K562 (cell line): ENCODE data around the gene C6orf47. TPM values are rescaled to one million over a fixed set of nuclear protein-coding genes. Genes with fewer than 3 reads are reported as not detected.

Experiments used
- AFF1 ChIP-seq, 2 experiments: fragments of 450-650 bp; IDR thresholded peaks; 2 replicates each; pipeline ENCODE4 v1.6.1; 2018; ENCODE audit warnings: mild to moderate bottlenecking in 2 of 2, low read depth in 1 of 2; ENCODE audit not compliant: partially characterized antibody in 2 of 2
- ARID2 ChIP-seq: fragments of 450-650 bp; IDR thresholded peaks from 2 replicates; pipeline ENCODE4 v1.6.1; 2017; ENCODE audit warnings: antibody characterized with exemption, mild to moderate bottlenecking
- CHCHD3 ChIP-seq: fragments of 250-450 bp; sonication (Bioruptor Pico); IDR thresholded peaks from 2 replicates; pipeline ENCODE4 v2.1.2; 2022; ENCODE audit warnings: mild to moderate bottlenecking
- HMGN3 ChIP-seq: IDR thresholded peaks from 2 replicates; pipeline ENCODE4 v1.6.1; 2011; ENCODE audit warnings: borderline replicate concordance, low read depth, mild to moderate bottlenecking, mixed read lengths, low read length; ENCODE audit not compliant: insufficient read length; ENCODE audit errors: extremely low read depth
- MLLT1 ChIP-seq, 2 experiments: fragments of 450-650 bp; IDR thresholded peaks; 2 replicates each; pipeline ENCODE4 v1.6.1; 2016
- NR0B1 ChIP-seq: fragments of 450-650 bp; IDR thresholded peaks from one replicate; pipeline ENCODE4 v1.6.1; 2018; ENCODE audit warnings: mild to moderate bottlenecking, moderate library complexity; ENCODE audit not compliant: partially characterized antibody
- PRMT5 ChIP-seq: sonication (generic); formaldehyde crosslinking; IDR thresholded peaks from 2 replicates; pipeline ENCODE4 v1.5.0; 2020; ENCODE audit warnings: missing genetic modification reagents
- RBFOX2 ChIP-seq: fragments of 200-400 bp; formaldehyde crosslinking; IDR thresholded peaks from 2 replicates; pipeline ENCODE4 v1.6.1; 2017; ENCODE audit warnings: low read depth, mild to moderate bottlenecking, low read length, moderate library complexity
- RBM14 ChIP-seq: fragments of 200-400 bp; formaldehyde crosslinking; IDR thresholded peaks from 2 replicates; pipeline ENCODE4 v1.6.1; 2018; ENCODE audit warnings: low read depth, mild to moderate bottlenecking, low read length, moderate library complexity, borderline replicate concordance; ENCODE audit not compliant: insufficient read depth
- STAG1 ChIP-seq: sonication (generic); formaldehyde crosslinking; IDR thresholded peaks from 2 replicates; pipeline ENCODE4 v1.5.0; 2020; ENCODE audit warnings: missing genetic modification reagents, borderline replicate concordance
- TARDBP ChIP-seq: fragments of 450-650 bp; IDR thresholded peaks from 2 replicates; pipeline ENCODE4 v1.6.1; 2016
- THAP12 ChIP-seq: fragments of 250-450 bp; sonication (Bioruptor Pico); IDR thresholded peaks from 2 replicates; pipeline ENCODE4 v1.9.0; 2021; ENCODE audit warnings: mild to moderate bottlenecking, inconsistent platforms
- XRCC5 ChIP-seq: fragments of 200-400 bp; formaldehyde crosslinking; IDR thresholded peaks from 2 replicates; pipeline ENCODE4 v1.6.1; 2017; ENCODE audit warnings: low read depth, mild to moderate bottlenecking, low read length
- ZNF280A ChIP-seq: fragments of 450-650 bp; IDR thresholded peaks from 2 replicates; pipeline ENCODE4 v1.6.1; 2018; ENCODE audit warnings: mild to moderate bottlenecking, low read depth; ENCODE audit not compliant: partially characterized antibody
- polyA plus RNA-seq, 8 experiments: library from polyadenylated mRNA; depleted of rRNA in 4 of 8; stranded (reverse) in 5 of 8; unstranded in 3 of 8; fragments of >200 nt; fragmentation: Nextera tagmentation in 2 of 8; fragmentation: Illumina TruSeq in 1 of 8; extraction: Ambion mirVana in 2 of 8; extraction: Trizol in 1 of 8; gene quantifications; 2 replicates each; pipeline versions ENCODE4 v1.2.1 to v1.2.3, GENCODE V29; 2011 to 2014; ENCODE audit warnings: inconsistent platforms in 1 of 8, missing spikeins in 1 of 8
- total RNA-seq, 7 experiments: library from RNA; depleted of rRNA in 6 of 7; stranded (reverse); fragments of >200 nt in 6 of 7; fragmentation: Illumina TruSeq in 2 of 7; extraction: Trizol in 2 of 7; gene quantifications; 2 replicates each; pipeline versions ENCODE4 v1.2.1 to v1.2.3, GENCODE V29; 2011 to 2021; ENCODE audit warnings: low replicate concordance in 1 of 7

Gene C6orf47
- total and polyA plus RNA-seq, 9 of the 15 experiments (the other 6 are each of a cell fraction or from before 2014, with no cell fraction given): 0.14 to 43.8 (median 27.0) TPM

GRCh38 chr6:31681135-31681671 lies 20.6 kb upstream of the C6orf47 start (continued):
- TF ChIP-seq RBFOX2 (0 out of 2 replicates have a peak, but pooled peaks have one; percentile 23), TARDBP (0 out of 2 replicates have a peak, but pooled peaks have one; percentile 13), THAP12 (0 out of 2 replicates have a peak, but pooled peaks have one; percentile 11), STAG1 (CRISPR knock-in tag) (0 out of 2 replicates have a peak, but pooled peaks have one; percentile 17), HMGN3 (peak; percentile 26), RBM14 (peak; percentile 85; the same call in 1 of the 2 replicates), PRMT5 (CRISPR knock-in tag) (0 out of 2 replicates have a peak, but pooled peaks have one; percentile 53), NR0B1 (no peak), ZNF280A (peak; percentile 23), ARID2 (no peak), MLLT1 (IDR thresholded peaks at IDR 0.05) (peak in 1 of 2 experiments; percentile 38; a peak in 1 of 4 replicates), CHCHD3 (CRISPR knock-in tag) (no peak), XRCC5 (peak; percentile 4; the same call in 1 of the 2 replicates), AFF1 (IDR thresholded peaks at IDR 0.05; ENCODE audit: low read depth in 1 of 2, partially characterized antibody in 2 of 2) (peak in 1 of 2 experiments; percentile 5)
